Midbrain (tissue), 1 donor: ENCODE measurements around the gene CT47A7.
"Not testable (repeated sequence)": the region's sequence is repeated elsewhere in the genome, so short reads cannot be mapped to it uniquely, and the experiment has no call there.

Experiments
- DNase-seq: peaks from one replicate; lab custom pipeline; 2025; lab: John Stamatoyannopoulos, UW

The CT47A7 gene

DNA sequence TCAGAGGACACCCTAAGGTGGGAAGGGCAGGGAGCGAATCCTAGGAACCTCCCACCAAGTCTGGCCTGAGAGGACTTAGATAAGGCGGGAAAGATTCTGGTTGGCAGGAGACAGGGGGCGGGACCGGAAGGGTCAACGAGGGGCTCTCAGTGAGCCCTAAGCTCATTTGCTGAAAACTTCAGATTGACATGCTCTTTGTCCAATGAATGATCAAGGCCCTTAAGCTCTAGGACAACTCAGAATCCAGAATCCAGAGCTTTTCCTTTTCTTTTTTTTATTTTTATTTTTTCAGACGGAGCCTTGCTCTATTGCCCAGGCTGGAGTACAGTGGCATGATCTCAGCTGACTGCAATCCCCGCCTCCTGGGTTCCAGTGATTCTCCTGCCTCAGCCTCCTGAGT, at the start of gene CT47A7:
TSS of gene CT47A7 (minus strand) at position 101 of the 400 bp plus-strand sequence. CDS start 255 bp downstream, outside the sequence.
- not testable (repeated sequence) for DNase-seq

DNA sequence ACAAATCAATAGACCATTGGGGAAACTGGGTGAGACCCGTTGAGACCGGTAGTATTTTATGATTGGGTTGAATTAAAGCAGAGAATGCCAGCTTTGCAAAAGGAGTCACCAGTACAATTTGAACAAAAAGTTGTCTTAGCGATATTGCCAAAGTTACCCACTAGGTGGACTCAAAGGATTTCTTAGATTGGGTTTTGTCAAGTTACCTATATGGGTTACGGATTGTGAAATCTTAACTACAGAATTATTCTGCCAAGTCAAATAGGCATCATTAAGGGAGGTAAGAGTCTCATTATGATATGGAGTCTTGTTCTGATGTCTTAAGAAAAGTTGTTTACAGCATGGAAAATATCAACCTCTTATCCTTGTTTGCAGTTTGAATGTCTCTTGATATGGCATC, 44.2 kb upstream of the CT47A7 start:
- DNase-seq, result no peak

DNA sequence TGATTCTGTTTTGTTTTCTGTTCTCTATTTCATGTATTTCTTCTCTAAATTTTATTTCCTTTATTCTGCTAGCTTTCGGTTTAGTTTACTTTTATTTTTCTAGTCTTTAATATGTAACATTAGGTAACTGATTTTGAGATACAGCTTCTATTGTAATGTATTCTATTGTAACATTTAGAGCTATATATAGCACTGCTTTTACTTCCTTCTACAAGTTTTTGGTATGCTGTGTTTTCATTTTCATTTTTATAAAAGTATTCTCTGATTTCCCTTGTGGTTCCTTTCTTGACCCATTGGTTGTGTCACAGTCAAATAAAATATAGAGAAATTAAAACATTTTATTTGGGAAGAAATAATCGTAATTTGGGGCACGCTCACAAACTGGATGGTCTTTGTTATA, 43.0 kb upstream of the CT47A7 start:
- no peak for DNase-seq

DNA sequence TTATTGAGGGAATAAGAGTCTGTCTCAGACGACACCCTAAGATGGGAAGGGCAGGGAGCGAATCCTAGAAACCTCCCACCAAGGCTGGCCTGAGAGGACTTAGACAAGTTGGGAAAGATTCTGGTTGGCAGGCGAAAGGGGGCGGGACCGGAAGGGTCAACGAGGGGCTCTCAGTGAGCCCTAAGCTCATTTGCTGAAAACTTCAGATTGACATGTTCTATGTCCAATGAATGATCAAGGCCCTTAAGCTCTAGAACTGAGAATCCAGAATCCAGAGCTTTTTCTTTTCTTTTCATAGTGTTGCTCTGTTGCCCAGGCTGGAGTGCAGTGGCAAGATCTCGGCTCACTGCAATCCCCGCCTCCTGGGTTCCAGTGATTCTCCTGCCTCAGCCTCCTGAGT, 29.3 kb upstream of the CT47A7 start, which contains the start of gene CT47A1:
TSS of gene CT47A1 (minus strand) at position 101 of the 400 bp plus-strand sequence. CDS start 231 bp downstream, outside the sequence.
- DNase-seq, result not testable (repeated sequence)
